Activated B cell treated with CpG ODN at 0.5 μM for 24 hours (primary cell): ENCODE data around the gene TM9SF2. TPM values are rescaled to one million over a fixed set of nuclear protein-coding genes. Genes with fewer than 3 reads are reported as not detected.

Source experiments
- ATAC-seq: fragments of 200-7000 bp; cut with Tn5 transposase; one replicate; pipeline ENCODE4 v1.10.0; 2021; ENCODE audit warnings: low read depth, mild to moderate bottlenecking, moderate library complexity
- CTCF ChIA-PET: fragments of 350-600 bp; sonication (Branson Sonifier 250); formaldehyde crosslinking; loops from one replicate; lab custom pipeline; 2021; ENCODE audit warnings: antibody characterized with exemption; lab: Charles Lee
- POLR2A ChIA-PET: fragments of 350-600 bp; sonication (Branson Sonifier 250); formaldehyde crosslinking; loops from one replicate; lab custom pipeline; 2021; ENCODE audit warnings: antibody characterized with exemption; lab: Charles Lee
- DNase-seq: peaks from one replicate; pipeline ENCODE4 v3.0.0; 2022
- H3K27ac Mint-ChIP-seq: one replicate; pipeline ENCODE4 v1.8.0; 2020; ENCODE audit warnings: mixed read lengths
- H3K27me3 Mint-ChIP-seq: one replicate; pipeline ENCODE4 v1.8.0; 2021; ENCODE audit warnings: mixed read lengths
- H3K36me3 Mint-ChIP-seq: one replicate; pipeline ENCODE4 v1.8.0; 2021; ENCODE audit warnings: low read depth, mixed read lengths
- H3K4me1 Mint-ChIP-seq: one replicate; pipeline ENCODE4 v1.8.0; 2021; ENCODE audit warnings: mixed read lengths
- H3K4me3 Mint-ChIP-seq: one replicate; pipeline ENCODE4 v1.8.0; 2020; ENCODE audit warnings: mild to moderate bottlenecking, mixed read lengths
- H3K9me3 Mint-ChIP-seq: one replicate; pipeline ENCODE4 v1.8.0; 2020; ENCODE audit warnings: mixed read lengths
- intact Hi-C: fragments of 100-400 bp; cut with micrococcal nuclease; formaldehyde crosslinking; loops from one replicate; pipeline ENCODE4 v1.15.1; 2024
- total RNA-seq: library from RNA; stranded (reverse); gene quantifications from 2 replicates; pipeline ENCODE4 v1.2.3, GENCODE V29; 2022
- TF ChIP-seq, protein P1 (sequence below): fragments of 200-600 bp; IDR thresholded peaks from one replicate; pipeline ENCODE4 v1.8.0; 2022; ENCODE audit warnings: antibody characterized with exemption, mild to moderate bottlenecking

TM9SF2 gene
- total RNA-seq, 1 donor from 2014 or later: 76.0 TPM

DNA sequence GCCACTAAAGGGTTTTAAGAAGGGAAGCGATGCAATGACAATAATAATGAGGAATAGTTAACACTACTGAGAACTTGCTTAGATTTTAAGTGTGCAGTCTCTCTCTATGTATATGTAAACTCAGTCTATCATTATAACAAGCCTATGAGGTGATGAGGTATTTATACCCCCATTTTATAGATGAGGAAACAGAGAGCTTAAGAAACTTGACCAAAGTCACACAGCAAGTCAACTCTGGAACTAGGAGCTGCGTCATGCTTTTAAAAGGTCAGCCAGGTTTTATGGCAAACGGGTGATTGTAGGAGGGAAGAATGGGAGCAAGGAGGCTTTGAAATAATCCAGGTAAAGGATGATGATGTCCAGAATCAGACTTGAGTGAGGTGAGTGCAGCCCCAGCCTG, 103.4 kb downstream of the TM9SF2 start:
- Mint-ChIP-seq H3K4me3 (peak overlapping the region; percentile 32), H3K36me3 (peaks cover 3% of the 10 kb centered on the region), H3K9me3 (no peaks in the 10 kb centered on the region), H3K27ac (no peak overlapping the region), H3K27me3 (no peaks in the 10 kb centered on the region), H3K4me1 (peaks cover 31% of the 10 kb centered on the region)
- TF ChIP-seq, protein P1, sequence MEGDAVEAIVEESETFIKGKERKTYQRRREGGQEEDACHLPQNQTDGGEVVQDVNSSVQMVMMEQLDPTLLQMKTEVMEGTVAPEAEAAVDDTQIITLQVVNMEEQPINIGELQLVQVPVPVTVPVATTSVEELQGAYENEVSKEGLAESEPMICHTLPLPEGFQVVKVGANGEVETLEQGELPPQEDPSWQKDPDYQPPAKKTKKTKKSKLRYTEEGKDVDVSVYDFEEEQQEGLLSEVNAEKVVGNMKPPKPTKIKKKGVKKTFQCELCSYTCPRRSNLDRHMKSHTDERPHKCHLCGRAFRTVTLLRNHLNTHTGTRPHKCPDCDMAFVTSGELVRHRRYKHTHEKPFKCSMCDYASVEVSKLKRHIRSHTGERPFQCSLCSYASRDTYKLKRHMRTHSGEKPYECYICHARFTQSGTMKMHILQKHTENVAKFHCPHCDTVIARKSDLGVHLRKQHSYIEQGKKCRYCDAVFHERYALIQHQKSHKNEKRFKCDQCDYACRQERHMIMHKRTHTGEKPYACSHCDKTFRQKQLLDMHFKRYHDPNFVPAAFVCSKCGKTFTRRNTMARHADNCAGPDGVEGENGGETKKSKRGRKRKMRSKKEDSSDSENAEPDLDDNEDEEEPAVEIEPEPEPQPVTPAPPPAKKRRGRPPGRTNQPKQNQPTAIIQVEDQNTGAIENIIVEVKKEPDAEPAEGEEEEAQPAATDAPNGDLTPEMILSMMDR: no peak
- intact Hi-C loops: loop anchor here (5.0 to 10.0 kb wide), 3 partner anchors 322 to 1030 kb away; partner anchors contain the start of gene STK24
- CTCF ChIA-PET: interaction anchor here (0.6 kb wide), 1 partner anchor 65 kb away, joined by 3 read pairs; no protein-coding TSS in a partner anchor
- POLR2A ChIA-PET: no interaction called here
- ATAC-seq (no peak), DNase-seq (no peak)

DNA sequence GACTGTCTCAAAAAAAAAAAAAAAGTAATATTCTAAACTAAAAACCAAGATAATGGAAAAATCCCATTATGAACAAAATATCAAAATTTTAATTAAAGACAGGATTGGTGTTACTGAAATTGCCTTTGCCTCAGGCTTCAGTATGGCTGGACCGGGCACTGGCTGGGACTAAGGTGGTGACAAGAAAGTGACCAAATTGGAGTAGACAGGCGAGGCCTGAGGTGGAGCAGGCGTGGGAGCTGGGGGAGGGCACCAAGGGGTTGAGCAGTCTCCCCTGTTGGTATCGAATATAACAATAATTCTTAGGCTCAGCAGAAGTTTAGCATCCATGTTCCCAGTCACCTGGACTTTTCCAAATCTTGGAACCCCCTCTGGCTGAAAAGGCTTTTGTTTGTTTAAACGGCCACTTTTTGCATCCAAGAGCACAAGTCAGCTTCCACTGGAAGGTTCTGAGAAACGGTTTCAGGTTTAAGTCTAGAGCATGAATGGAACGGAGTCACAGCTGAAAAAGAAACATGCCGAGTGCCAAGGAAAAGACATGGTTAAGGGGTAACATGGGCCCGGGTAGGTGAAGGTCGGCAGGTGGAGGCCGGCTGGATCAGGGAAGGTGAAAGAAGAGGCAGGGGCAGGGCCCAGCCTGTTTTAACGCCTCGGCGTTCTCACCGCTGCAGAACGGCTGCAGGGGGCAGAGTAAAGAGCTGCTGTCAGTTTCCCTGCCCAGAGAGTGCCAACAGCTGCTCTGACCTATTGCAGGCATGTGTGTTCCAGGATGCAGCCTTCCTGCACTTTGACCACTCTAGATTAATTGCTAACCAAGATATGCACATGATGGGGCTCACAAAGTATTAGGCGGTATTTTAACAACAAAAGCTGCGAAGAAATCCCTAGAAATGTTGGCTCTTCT, 104.4 kb downstream of the TM9SF2 start:
- TF ChIP-seq, protein P1: no peak
- peak; percentile 46 for DNase-seq
- no peaks in the 10 kb centered on the region for H3K27me3 Mint-ChIP-seq
- H3K27ac Mint-ChIP-seq: peak overlapping the region; percentile 77
- ChIA-PET POLR2A (interaction anchor here (0.9 to 2.0 kb wide), 6 partner anchors 59 to 302 kb away, joined by 3 to 17 read pairs (median 5); partner anchors contain the start of gene TM9SF2), CTCF (interaction anchor here (0.6 to 1.3 kb wide), 7 partner anchors 66 to 1069 kb away, joined by 3 read pairs; partner anchors contain the start of gene TMTC4)
- H3K4me1 Mint-ChIP-seq: peaks cover 42% of the 10 kb centered on the region
- ATAC-seq: peak; percentile 62
- peaks cover 3% of the 10 kb centered on the region for H3K36me3 Mint-ChIP-seq
- peak overlapping the region; percentile 91 for H3K4me3 Mint-ChIP-seq
- intact Hi-C loops: loop anchor here (1.0 to 10.0 kb wide), 10 partner anchors 51 to 1070 kb away; partner anchors contain the start of gene STK24
- H3K9me3 Mint-ChIP-seq: no peaks in the 10 kb centered on the region

DNA sequence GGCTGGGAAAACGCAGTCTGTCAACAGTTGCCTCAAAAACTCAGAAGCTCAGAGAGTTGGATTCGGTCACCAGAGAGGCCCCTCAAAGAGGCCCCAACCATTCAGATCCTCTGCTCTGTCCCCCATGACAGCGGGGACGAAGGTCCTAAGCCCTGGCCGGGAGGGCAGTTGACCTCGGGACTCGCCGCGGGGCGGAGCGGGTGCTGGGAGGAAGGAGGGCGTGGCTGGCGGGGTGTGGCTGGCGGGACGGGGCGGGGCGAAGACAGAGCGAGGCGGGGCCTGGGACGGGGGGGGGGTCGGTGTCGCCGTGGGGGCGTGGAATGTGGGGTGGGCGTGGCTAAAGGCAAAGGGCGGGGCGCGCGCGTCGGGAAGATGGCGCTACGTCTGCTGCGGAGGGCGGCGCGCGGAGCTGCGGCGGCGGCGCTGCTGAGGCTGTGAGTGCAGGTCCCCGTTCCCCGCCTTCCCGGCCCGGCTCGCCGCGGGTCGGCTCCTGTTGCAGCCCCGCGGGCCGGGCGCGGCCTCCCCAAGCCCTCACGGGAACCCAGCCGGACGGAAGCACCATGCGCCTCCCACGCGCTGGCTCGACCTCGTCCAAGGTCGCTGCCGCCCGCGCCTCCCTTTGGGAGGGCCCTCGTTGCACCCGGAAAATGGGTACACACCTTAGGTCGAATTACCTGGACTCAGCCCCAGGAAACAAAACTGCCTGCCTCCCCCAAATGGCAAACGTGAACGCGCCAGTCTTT, 105.2 kb downstream of the TM9SF2 start, which contains the start of gene CLYBL:
CLYBL (plus strand) TSS at position 367 of the 743 bp plus-strand sequence.
- Mint-ChIP-seq H3K27me3 (no peaks in the 10 kb centered on the region), H3K36me3 (peaks cover 3% of the 10 kb centered on the region), H3K27ac (peak within 1 kb of the TSS; percentile 86), H3K9me3 (no peaks in the 10 kb centered on the region), H3K4me3 (peak within 1 kb of the TSS; percentile 91), H3K4me1 (peaks cover 38% of the 10 kb centered on the region)
- ChIA-PET POLR2A (interaction anchor here (0.7 to 2.0 kb wide), 8 partner anchors 60 to 519 kb away, joined by 3 to 17 read pairs (median 4); partner anchors contain the start of gene TM9SF2), CTCF (interaction anchor here (0.9 to 1.3 kb wide), 8 partner anchors 11 to 1068 kb away, joined by 3 read pairs; partner anchors contain the start of gene TMTC4)
- ATAC-seq (peak; percentile 91), DNase-seq (peak; percentile 86)
- TF ChIP-seq, protein P1: no peak
- intact Hi-C loops: loop anchor here (1.0 to 10.0 kb wide), 10 partner anchors 50 to 1069 kb away; partner anchors contain the start of gene STK24

DNA sequence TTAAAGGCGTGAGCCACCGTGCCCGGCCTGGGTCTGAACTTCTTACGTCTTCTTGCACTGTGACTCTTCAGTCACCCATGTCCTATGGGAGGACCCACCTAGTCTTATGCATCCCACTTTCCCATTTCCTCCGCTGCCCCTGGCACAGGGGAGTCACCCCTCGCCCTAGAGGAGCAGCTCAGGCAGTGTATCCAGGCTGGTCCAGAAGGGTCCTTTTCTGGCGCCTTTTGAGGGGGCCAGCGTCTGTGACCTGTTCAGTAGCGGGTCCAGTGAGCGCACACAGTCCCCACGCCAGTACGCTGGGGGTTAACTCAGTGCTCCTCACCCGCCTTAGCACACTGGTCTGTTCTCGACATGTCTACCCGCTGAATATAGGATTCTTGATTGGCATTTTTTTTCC, 107.1 kb downstream of the TM9SF2 start:
- ATAC-seq (no peak), DNase-seq (no peak)
- Mint-ChIP-seq H3K27ac (no peak overlapping the region), H3K36me3 (peaks cover 3% of the 10 kb centered on the region), H3K9me3 (no peaks in the 10 kb centered on the region), H3K4me1 (peaks cover 29% of the 10 kb centered on the region), H3K27me3 (no peaks in the 10 kb centered on the region), H3K4me3 (peak overlapping the region; percentile 41)
- ChIA-PET POLR2A (no interaction called here), CTCF (no interaction called here)
- intact Hi-C loops: loop anchor here (5.0 to 10.0 kb wide), 3 partner anchors 326 to 1034 kb away; partner anchors contain the start of gene STK24
- TF ChIP-seq, protein P1: no peak
